22Rv1 (cell line): ENCODE measurements around the gene APBA2.

ENCODE experiments used
- ZFX ChIP-seq: fragments of 450-650 bp; IDR thresholded peaks from 2 replicates; pipeline ENCODE4 v1.6.1; 2017; ENCODE audit warnings: antibody characterized with exemption, borderline replicate concordance
- TF ChIP-seq, protein P1 (sequence below): fragments of 450-650 bp; IDR thresholded peaks from 2 replicates; pipeline ENCODE4 v1.5.1; 2017; ENCODE audit warnings: mild to moderate bottlenecking

DNA sequence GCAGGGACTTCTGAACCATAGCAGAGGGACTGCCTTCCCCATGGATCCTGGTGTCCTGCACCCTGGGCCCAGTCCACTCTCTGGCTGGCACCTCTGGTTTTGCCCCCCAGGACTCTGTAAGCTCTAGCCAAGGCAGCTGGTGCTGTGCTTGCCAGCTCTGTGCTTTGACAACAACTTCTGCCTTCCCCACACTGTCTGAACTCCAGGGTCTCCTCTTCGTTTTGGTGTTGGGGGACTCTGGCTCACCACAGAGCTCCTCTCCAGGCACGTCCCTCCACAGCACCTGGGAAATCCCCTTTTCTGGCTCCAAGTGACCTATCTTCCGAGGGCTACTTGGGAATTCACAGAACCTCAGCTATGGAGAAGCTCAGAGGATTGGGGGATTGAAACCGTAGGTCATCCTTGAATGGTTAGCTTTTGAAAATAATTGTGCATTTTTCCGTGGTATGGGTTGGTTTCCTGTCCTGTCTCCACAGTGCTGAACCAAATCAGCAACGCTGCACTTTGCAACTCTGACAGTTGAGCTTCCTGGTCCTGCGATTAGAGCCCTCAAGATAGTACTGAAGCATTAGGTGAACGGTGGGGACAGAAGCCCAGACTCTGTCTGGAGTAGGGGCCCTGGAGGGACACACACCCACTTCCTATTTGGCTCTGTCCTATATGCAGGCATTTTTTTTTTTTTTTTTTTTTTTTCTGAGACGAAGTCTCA, 152.4 kb downstream of the APBA2 start:
- TF ChIP-seq, protein P1, sequence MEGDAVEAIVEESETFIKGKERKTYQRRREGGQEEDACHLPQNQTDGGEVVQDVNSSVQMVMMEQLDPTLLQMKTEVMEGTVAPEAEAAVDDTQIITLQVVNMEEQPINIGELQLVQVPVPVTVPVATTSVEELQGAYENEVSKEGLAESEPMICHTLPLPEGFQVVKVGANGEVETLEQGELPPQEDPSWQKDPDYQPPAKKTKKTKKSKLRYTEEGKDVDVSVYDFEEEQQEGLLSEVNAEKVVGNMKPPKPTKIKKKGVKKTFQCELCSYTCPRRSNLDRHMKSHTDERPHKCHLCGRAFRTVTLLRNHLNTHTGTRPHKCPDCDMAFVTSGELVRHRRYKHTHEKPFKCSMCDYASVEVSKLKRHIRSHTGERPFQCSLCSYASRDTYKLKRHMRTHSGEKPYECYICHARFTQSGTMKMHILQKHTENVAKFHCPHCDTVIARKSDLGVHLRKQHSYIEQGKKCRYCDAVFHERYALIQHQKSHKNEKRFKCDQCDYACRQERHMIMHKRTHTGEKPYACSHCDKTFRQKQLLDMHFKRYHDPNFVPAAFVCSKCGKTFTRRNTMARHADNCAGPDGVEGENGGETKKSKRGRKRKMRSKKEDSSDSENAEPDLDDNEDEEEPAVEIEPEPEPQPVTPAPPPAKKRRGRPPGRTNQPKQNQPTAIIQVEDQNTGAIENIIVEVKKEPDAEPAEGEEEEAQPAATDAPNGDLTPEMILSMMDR = no peak
- TF ChIP-seq ZFX = no peak
